ENCODE data around the gene OR1F1.
"Not testable (repeated sequence)": the region's sequence is repeated elsewhere in the genome, so short reads cannot be mapped to it uniquely, and the experiment has no call there.

Gene OR1F1

DNA sequence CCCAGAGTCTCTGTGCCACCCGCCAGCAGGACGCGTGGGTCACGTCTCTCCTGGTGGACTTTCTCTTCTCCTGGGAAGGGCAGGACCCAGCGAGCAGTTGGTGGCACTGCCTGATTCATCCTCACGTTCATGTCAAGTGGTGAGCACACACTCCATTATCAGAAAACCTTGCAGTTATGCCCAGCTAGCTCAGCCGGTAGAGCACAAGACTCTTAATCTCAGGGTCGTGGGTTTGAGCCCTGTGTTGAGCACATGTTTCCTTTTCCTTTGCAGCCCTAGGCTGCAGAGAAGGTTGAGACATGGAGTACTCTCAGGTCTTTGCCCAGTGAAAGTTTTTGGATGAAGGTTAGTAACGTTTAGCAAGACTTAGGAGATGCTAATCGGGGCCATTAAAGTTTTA, 8.0 kb downstream of the OR1F1 start:
- in situ Hi-C loops (cut with HindIII; ENCODE audit: low pct_ligation_motif_present, low sequenced_read_pairs): no loop called here
- DNase-seq: no peak
- TF ChIP-seq, protein P1, sequence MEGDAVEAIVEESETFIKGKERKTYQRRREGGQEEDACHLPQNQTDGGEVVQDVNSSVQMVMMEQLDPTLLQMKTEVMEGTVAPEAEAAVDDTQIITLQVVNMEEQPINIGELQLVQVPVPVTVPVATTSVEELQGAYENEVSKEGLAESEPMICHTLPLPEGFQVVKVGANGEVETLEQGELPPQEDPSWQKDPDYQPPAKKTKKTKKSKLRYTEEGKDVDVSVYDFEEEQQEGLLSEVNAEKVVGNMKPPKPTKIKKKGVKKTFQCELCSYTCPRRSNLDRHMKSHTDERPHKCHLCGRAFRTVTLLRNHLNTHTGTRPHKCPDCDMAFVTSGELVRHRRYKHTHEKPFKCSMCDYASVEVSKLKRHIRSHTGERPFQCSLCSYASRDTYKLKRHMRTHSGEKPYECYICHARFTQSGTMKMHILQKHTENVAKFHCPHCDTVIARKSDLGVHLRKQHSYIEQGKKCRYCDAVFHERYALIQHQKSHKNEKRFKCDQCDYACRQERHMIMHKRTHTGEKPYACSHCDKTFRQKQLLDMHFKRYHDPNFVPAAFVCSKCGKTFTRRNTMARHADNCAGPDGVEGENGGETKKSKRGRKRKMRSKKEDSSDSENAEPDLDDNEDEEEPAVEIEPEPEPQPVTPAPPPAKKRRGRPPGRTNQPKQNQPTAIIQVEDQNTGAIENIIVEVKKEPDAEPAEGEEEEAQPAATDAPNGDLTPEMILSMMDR (IDR thresholded peaks at IDR 0.05; ENCODE audit: low read depth, low read length, missing control alignments): no peak
- no peaks in the 10 kb centered on the region for H3K36me3 ChIP-seq (replicated peaks)
- H3K27ac ChIP-seq: no peak overlapping the region
- H3K4me3 ChIP-seq (ENCODE audit: low read depth, low read length): no peak overlapping the region
- no peaks in the 10 kb centered on the region for H3K27me3 ChIP-seq (replicated peaks)

DNA sequence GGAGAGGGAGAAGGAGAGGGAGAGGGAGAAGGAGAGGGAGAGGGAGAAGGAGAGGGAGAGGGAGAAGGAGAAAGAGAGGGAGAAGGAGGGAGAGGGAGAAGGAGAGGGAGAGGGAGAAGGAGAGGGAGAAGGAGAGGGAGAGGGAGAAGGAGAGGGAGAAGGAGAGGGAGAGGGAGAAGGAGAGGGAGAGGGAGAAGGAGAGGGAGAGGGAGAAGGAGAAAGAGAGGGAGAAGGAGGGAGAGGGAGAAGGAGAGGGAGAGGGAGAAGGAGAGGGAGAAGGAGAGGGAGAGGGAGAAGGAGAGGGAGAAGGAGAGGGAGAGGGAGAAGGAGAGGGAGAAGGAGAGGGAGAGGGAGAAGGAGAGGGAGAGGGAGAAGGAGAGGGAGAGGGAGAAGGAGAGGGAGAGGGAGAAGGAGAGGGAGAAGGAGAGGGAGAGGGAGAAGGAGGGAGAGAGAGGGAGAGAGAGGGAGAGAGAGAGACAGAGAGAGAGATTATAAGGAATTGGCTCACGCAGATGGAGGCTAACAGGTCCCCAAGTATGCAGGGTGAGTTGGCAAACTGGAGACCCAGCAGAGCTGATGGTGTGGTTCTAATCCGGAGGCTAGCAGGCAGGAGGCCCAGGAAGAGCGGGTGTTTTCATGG, 9.8 kb downstream of the OR1F1 start:
- H3K27ac ChIP-seq; H3K4me3 ChIP-seq (ENCODE audit: low read depth, low read length); DNase-seq; H3K36me3 ChIP-seq (replicated peaks); H3K27me3 ChIP-seq (replicated peaks); in situ Hi-C loops (cut with HindIII; ENCODE audit: low pct_ligation_motif_present, low sequenced_read_pairs): not testable (repeated sequence)

DNA sequence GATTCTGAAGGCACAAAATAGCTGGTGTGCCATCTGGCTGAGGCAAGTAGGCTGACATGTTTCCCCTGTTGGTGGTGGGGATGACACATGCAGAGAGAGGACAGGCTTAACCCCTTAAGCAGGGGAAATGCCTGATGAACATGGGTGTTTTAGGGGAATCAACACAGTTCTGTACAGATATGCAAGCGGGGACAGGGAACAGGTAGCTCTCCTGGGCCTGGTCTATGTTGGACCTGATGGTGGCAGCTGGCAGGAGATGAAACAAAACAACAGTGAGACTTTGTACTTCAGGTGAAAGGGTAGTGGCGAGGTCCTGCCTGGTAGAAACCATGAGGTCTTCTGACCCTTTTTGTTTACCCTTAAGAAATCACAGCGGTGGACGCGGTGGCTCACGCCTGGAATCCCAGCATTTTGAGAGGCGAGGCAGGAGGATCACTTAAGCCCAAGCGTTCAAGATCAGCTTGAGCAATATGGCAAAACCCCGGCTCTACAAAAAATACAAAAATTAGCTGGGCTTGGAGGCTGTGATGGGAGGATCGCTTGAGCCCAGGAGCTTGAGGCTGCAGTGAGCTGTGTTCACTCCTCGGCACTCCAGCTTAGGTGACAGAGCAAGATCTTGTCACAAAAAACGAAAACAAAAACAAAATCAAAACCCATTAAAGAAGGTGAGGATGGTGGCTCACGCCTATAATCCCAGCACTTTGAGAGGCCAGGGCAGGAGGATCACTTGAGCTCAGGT, 10.5 kb downstream of the OR1F1 start:
- Histone ChIP-seq H3K4me3 (ENCODE audit: low read depth, low read length) (no peak overlapping the region), H3K27ac (no peak overlapping the region), H3K27me3 (replicated peaks) (no peaks in the 10 kb centered on the region), H3K36me3 (replicated peaks) (no peaks in the 10 kb centered on the region)
- TF ChIP-seq, protein P1 (IDR thresholded peaks at IDR 0.05; ENCODE audit: low read depth, low read length, missing control alignments): no peak
- in situ Hi-C loops (cut with HindIII; ENCODE audit: low pct_ligation_motif_present, low sequenced_read_pairs): no loop called here
- no peak for DNase-seq

DNA sequence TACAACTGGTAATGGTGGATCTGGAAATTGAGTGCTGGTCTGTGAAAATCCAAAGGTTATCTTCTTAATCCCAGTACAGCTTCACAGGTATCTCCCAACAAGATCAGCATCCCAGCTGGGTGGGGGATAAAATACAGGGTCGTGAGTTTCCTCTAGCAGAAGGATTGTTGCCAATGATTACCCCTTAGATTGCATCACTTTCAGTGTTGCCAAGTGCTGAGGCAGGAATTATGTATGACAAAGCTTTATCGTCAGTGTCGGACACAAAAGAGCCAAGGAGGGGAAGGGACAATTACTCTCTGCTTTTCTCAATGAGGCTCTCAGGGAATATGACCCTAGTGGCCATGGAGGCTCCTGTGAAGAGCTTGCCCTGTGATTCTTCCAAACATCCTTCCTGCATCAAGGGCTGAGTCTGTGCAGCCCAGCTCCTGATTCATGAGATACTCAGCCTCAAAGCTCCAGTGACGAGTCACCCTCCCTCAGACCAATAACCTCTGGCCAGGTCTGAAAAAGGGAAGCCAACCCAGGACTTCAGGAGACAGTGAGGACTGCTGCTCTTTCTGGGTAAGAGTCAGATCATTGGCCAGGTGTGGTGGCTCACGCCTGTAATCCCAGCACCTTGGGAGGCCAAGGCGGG, 15.0 kb downstream of the OR1F1 start:
- TF ChIP-seq, protein P1 (IDR thresholded peaks at IDR 0.05; ENCODE audit: low read depth, low read length, missing control alignments): no peak
- Histone ChIP-seq H3K36me3 (replicated peaks) (no peaks in the 10 kb centered on the region), H3K27ac (no peak overlapping the region), H3K27me3 (replicated peaks) (no peaks in the 10 kb centered on the region), H3K4me3 (ENCODE audit: low read depth, low read length) (no peak overlapping the region)
- DNase-seq: no peak
- in situ Hi-C loops (cut with HindIII; ENCODE audit: low pct_ligation_motif_present, low sequenced_read_pairs): no loop called here

DNA sequence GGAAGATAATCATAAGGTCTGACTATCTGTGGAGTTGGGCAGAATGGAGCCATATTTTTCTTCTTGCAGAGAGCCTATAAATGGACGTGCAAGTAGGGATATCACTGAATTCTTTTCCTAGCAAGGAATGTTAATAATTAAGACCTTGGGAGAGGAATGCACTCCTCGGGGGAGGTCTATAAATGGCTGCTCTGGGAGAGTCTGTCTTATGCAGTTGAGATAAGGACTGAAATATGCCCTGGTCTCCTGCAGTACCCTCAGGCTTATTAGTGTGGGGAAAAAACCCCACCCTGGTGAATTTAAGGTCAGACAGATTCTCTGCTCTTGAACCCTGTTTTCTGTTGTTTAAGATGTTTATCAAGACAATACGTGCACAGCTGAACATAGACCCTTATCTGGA, 17.9 kb downstream of the OR1F1 start:
- in situ Hi-C loops (cut with HindIII; ENCODE audit: low pct_ligation_motif_present, low sequenced_read_pairs); DNase-seq; H3K36me3 ChIP-seq (replicated peaks); H3K4me3 ChIP-seq (ENCODE audit: low read depth, low read length); H3K27ac ChIP-seq; H3K27me3 ChIP-seq (replicated peaks): not testable (repeated sequence)

DNA sequence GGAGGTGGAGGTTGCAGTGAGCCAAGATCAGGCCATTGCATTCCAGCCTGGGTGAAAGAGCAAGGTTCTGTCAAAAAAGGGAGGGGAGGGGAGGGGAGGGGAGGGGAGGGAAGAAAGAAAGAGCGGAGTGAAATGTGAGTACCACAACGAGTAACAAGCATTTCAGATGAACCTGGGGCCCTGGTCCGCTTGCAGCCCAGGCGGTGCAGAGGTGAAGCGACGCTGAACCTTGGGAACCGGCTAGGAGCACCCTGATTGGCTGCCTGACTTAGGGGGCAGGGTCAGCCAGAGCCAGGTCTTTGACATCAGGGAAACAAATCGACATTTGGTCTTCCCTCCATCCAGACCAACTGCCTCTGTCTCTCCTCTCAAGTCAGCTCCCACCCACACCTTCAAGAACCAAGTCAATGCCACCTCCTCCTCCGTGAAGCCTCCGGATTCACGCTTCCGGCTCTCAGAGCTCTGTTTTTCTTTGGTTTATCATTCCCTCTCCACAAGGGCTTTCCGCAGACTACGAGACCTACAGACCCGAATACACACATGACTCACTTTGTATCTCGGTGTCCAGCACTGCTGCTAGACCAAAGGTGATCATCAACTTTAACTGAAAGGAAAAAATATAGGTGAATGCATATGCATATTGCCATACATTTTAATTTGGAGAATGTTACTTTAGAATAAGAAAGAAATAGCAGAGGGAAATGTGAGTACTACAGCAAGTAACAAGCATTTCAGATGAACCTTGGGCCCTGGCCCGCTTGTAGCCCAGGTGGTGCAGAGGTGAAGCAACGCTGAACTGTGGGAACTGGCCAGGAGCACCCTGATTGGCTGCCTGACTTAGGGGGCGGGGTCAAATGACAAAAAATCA, 19.3 kb downstream of the OR1F1 start:
- TF ChIP-seq, protein P1 (IDR thresholded peaks at IDR 0.05; ENCODE audit: low read depth, low read length, missing control alignments): no peak
- DNase-seq: no peak
- no peak overlapping the region for H3K4me3 ChIP-seq (ENCODE audit: low read depth, low read length)
- in situ Hi-C loops (cut with HindIII; ENCODE audit: low pct_ligation_motif_present, low sequenced_read_pairs): no loop called here
- no peaks in the 10 kb centered on the region for H3K36me3 ChIP-seq (replicated peaks)
- H3K27me3 ChIP-seq (replicated peaks): no peaks in the 10 kb centered on the region
- no peak overlapping the region for H3K27ac ChIP-seq

Data from brain microvascular endothelial cell (primary cell).